Liver (tissue), 3 donors: ENCODE results near the gene CRYGB.

Experiments
- CTCF ChIP-seq: fragments of 150-350 bp; IDR thresholded peaks from 2 replicates; pipeline ENCODE4 v1.5.1; 2017; ENCODE audit warnings: improper control_type of control experiment, low read depth, low read length; ENCODE audit not compliant: missing input control
- EGR1 ChIP-seq, 2 donors: IDR thresholded peaks; 2 replicates each; pipeline ENCODE4 v1.6.1; 2016 to 2018; ENCODE audit warnings: antibody characterized with exemption in 2 of 2, low read depth in 2 of 2
- FOXA1 ChIP-seq: IDR thresholded peaks from 2 replicates; pipeline ENCODE4 v1.6.1; 2016; ENCODE audit warnings: antibody characterized with exemption
- GABPA ChIP-seq, 2 donors: IDR thresholded peaks in 1 of 2; conservative IDR thresholded peaks in 1 of 2; 2 replicates each; pipeline ENCODE4 v1.6.1; 2016; ENCODE audit warnings: antibody characterized with exemption in 2 of 2, mild to moderate bottlenecking in 1 of 2, moderate library complexity in 1 of 2
- JUND ChIP-seq, 2 donors: IDR thresholded peaks; 2 replicates each; pipeline ENCODE4 v1.6.1; 2016; ENCODE audit warnings: antibody characterized with exemption in 2 of 2
- RAD21 ChIP-seq, 2 donors: IDR thresholded peaks; 2 replicates each; pipeline ENCODE4 v1.6.1; 2016; ENCODE audit warnings: antibody characterized with exemption in 2 of 2, mild to moderate bottlenecking in 2 of 2
- RXRA ChIP-seq, 2 donors: IDR thresholded peaks; 2 replicates each; pipeline ENCODE4 v1.6.1; 2017 to 2018; ENCODE audit warnings: antibody characterized with exemption in 2 of 2, mild to moderate bottlenecking in 1 of 2
- SP1 ChIP-seq: IDR thresholded peaks from 2 replicates; pipeline ENCODE4 v1.6.1; 2018; ENCODE audit warnings: antibody characterized with exemption, mild to moderate bottlenecking
- YY1 ChIP-seq: IDR thresholded peaks from 2 replicates; pipeline ENCODE4 v1.6.1; 2016; ENCODE audit warnings: antibody characterized with exemption, mild to moderate bottlenecking
- ZBTB33 ChIP-seq: IDR thresholded peaks from 2 replicates; pipeline ENCODE4 v1.6.1; 2016; ENCODE audit warnings: antibody characterized with exemption
- TF ChIP-seq, protein P1 (sequence below): IDR thresholded peaks from 2 replicates; pipeline ENCODE4 v1.6.1; 2016; ENCODE audit warnings: antibody characterized with exemption
- TF ChIP-seq, protein P2 (sequence below): IDR thresholded peaks from 2 replicates; pipeline ENCODE4 v1.6.1; 2016; ENCODE audit warnings: antibody characterized with exemption, mild to moderate bottlenecking
- donor health status: healthy.
- donor health status: healthy.

GRCh38 chr2:208142925-208143799 lies 2.8 kb downstream of the CRYGB start:
- TF ChIP-seq CTCF (no peak), RXRA (IDR thresholded peaks at IDR 0.05) (no peak), ZBTB33 (no peak), JUND (IDR thresholded peaks at IDR 0.05) (no peak), RAD21 (IDR thresholded peaks at IDR 0.05) (no peak), SP1 (no peak), EGR1 (IDR thresholded peaks at IDR 0.05; ENCODE audit: low read depth in 2 of 2) (no peak), YY1 (no peak), GABPA (IDR thresholded peaks at IDR 0.05 in 1 of 2, conservative IDR thresholded peaks at IDR 0.05 in 1 of 2) (no peak), FOXA1 (no peak)
- TF ChIP-seq, protein P1, sequence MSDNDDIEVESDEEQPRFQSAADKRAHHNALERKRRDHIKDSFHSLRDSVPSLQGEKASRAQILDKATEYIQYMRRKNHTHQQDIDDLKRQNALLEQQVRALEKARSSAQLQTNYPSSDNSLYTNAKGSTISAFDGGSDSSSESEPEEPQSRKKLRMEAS: no peak
- TF ChIP-seq, protein P2, sequence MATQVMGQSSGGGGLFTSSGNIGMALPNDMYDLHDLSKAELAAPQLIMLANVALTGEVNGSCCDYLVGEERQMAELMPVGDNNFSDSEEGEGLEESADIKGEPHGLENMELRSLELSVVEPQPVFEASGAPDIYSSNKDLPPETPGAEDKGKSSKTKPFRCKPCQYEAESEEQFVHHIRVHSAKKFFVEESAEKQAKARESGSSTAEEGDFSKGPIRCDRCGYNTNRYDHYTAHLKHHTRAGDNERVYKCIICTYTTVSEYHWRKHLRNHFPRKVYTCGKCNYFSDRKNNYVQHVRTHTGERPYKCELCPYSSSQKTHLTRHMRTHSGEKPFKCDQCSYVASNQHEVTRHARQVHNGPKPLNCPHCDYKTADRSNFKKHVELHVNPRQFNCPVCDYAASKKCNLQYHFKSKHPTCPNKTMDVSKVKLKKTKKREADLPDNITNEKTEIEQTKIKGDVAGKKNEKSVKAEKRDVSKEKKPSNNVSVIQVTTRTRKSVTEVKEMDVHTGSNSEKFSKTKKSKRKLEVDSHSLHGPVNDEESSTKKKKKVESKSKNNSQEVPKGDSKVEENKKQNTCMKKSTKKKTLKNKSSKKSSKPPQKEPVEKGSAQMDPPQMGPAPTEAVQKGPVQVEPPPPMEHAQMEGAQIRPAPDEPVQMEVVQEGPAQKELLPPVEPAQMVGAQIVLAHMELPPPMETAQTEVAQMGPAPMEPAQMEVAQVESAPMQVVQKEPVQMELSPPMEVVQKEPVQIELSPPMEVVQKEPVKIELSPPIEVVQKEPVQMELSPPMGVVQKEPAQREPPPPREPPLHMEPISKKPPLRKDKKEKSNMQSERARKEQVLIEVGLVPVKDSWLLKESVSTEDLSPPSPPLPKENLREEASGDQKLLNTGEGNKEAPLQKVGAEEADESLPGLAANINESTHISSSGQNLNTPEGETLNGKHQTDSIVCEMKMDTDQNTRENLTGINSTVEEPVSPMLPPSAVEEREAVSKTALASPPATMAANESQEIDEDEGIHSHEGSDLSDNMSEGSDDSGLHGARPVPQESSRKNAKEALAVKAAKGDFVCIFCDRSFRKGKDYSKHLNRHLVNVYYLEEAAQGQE: no peak
